ENCODE measurements around the gene OR2A25. TPM values are rescaled to one million over a fixed set of nuclear protein-coding genes. Genes with fewer than 3 reads are reported as not detected.

Gene OR2A25
- total RNA-seq, 1 donor = not detected

- no peaks in the 10 kb centered on the region for H4K20me1 ChIP-seq (ENCODE audit: insufficient read depth, low read length)
- no peak overlapping the region for H3K4me3 ChIP-seq (ENCODE audit: insufficient read depth, low read length)
- no peak overlapping the region for H2AFZ ChIP-seq (ENCODE audit: low read length)
- no peaks in the 10 kb centered on the region for H3K27me3 ChIP-seq (ENCODE audit: insufficient read depth, low read length)
- TF ChIP-seq CTCF (IDR thresholded peaks at IDR 0.05; ENCODE audit: extremely low read depth, low read depth, low read length) = no peak
- no peak overlapping the region for H3K4me2 ChIP-seq (ENCODE audit: insufficient read depth, low read length)
- H3K36me3 ChIP-seq (ENCODE audit: insufficient read depth, low read length) = no peaks in the 10 kb centered on the region
- no peak overlapping the region for H3K27ac ChIP-seq (ENCODE audit: low read depth, low read length)
- H3K4me1 ChIP-seq (ENCODE audit: insufficient read depth, low read length) = peaks cover 9% of the 10 kb centered on the region
- no peaks in the 10 kb centered on the region for H3K9me3 ChIP-seq (ENCODE audit: low read depth, low read length)
- H3K79me2 ChIP-seq (ENCODE audit: insufficient read depth, low read length) = no peaks in the 10 kb centered on the region
- DNase-seq (ENCODE audit: insufficient read length, low spot score, missing footprints) = no peak
Observed at GRCh38 chr7:144024213-144024612, 45.4 kb upstream of the OR2A25 start.

GRCh38 chr7:144026203-144026883 is 43.3 kb upstream of the OR2A25 start:
- no peak overlapping the region for H3K4me2 ChIP-seq (ENCODE audit: insufficient read depth, low read length)
- no peaks in the 10 kb centered on the region for H3K27me3 ChIP-seq (ENCODE audit: insufficient read depth, low read length)
- no peak overlapping the region for H3K27ac ChIP-seq (ENCODE audit: low read depth, low read length)
- no peak overlapping the region for H2AFZ ChIP-seq (ENCODE audit: low read length)
- H3K79me2 ChIP-seq (ENCODE audit: insufficient read depth, low read length) = no peaks in the 10 kb centered on the region
- H3K4me1 ChIP-seq (ENCODE audit: insufficient read depth, low read length) = no peaks in the 10 kb centered on the region
- H3K9me3 ChIP-seq (ENCODE audit: low read depth, low read length) = no peaks in the 10 kb centered on the region
- DNase-seq (ENCODE audit: insufficient read length, low spot score, missing footprints) = no peak
- no peaks in the 10 kb centered on the region for H3K36me3 ChIP-seq (ENCODE audit: insufficient read depth, low read length)
- H3K4me3 ChIP-seq (ENCODE audit: insufficient read depth, low read length) = no peak overlapping the region
- no peaks in the 10 kb centered on the region for H4K20me1 ChIP-seq (ENCODE audit: insufficient read depth, low read length)
- TF ChIP-seq CTCF (IDR thresholded peaks at IDR 0.05; ENCODE audit: extremely low read depth, low read depth, low read length) = no peak

DNA sequence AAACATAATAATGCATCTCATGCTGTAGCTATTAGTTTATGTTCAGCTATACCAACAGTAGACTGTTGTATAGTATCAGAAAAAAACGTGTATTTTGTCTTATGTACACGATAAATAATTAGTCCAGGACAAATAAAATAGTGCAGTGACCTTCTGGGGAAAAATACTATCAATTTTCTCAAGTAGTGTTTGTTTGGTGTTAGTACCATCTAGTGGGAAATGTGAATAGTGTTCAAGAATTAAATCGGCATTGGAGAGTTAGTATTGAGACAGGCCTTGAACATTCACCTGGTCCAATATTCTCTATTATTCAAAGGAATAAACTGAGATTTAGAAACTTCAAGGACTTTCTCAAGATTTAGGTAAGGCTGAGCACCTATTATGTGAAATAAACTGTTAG is 42.5 kb upstream of the OR2A25 start:
- Histone ChIP-seq H3K79me2 (ENCODE audit: insufficient read depth, low read length) (no peaks in the 10 kb centered on the region), H3K27me3 (ENCODE audit: insufficient read depth, low read length) (no peaks in the 10 kb centered on the region), H3K9me3 (ENCODE audit: low read depth, low read length) (no peaks in the 10 kb centered on the region), H3K4me3 (ENCODE audit: insufficient read depth, low read length) (no peak overlapping the region), H3K36me3 (ENCODE audit: insufficient read depth, low read length) (no peaks in the 10 kb centered on the region), H2AFZ (ENCODE audit: low read length) (no peak overlapping the region), H4K20me1 (ENCODE audit: insufficient read depth, low read length) (no peaks in the 10 kb centered on the region), H3K27ac (ENCODE audit: low read depth, low read length) (no peak overlapping the region), H3K4me2 (ENCODE audit: insufficient read depth, low read length) (no peak overlapping the region), H3K4me1 (ENCODE audit: insufficient read depth, low read length) (no peaks in the 10 kb centered on the region)
- no peak for DNase-seq (ENCODE audit: insufficient read length, low spot score, missing footprints)
- TF ChIP-seq CTCF (IDR thresholded peaks at IDR 0.05; ENCODE audit: extremely low read depth, low read depth, low read length) = peak; percentile 59

- Histone ChIP-seq H4K20me1 (ENCODE audit: insufficient read depth, low read length) (no peaks in the 10 kb centered on the region), H3K4me2 (ENCODE audit: insufficient read depth, low read length) (no peak overlapping the region), H3K79me2 (ENCODE audit: insufficient read depth, low read length) (no peaks in the 10 kb centered on the region), H3K27ac (ENCODE audit: low read depth, low read length) (no peak overlapping the region), H2AFZ (ENCODE audit: low read length) (no peak overlapping the region), H3K4me1 (ENCODE audit: insufficient read depth, low read length) (no peaks in the 10 kb centered on the region), H3K4me3 (ENCODE audit: insufficient read depth, low read length) (no peak overlapping the region), H3K27me3 (ENCODE audit: insufficient read depth, low read length) (peaks cover 4% of the 10 kb centered on the region), H3K9me3 (ENCODE audit: low read depth, low read length) (no peaks in the 10 kb centered on the region), H3K36me3 (ENCODE audit: insufficient read depth, low read length) (no peaks in the 10 kb centered on the region)
- no peak for DNase-seq (ENCODE audit: insufficient read length, low spot score, missing footprints)
- no peak for TF ChIP-seq CTCF (IDR thresholded peaks at IDR 0.05; ENCODE audit: extremely low read depth, low read depth, low read length)
Observed at GRCh38 chr7:144027974-144028373, 41.6 kb upstream of the OR2A25 start.

All from osteoblast (primary cell).